LNCaP clone FGC (cell line): ENCODE results near the gene SGCG.
"Not testable (repeated sequence)": the region's sequence is repeated elsewhere in the genome, so short reads cannot be mapped to it uniquely, and the experiment has no call there.

Experiments used
- DNase-seq: peaks from one replicate; pipeline ENCODE4 v3.0.0-alpha.2; 2011; ENCODE audit warnings: low read depth
- H3K4me3 ChIP-seq: 2 replicates; pipeline ENCODE4 v1.5.1; 2011; ENCODE audit warnings: mild to moderate bottlenecking, low read depth, low read length, control low read depth
- TF ChIP-seq, protein P1 (sequence below): IDR thresholded peaks from 2 replicates; pipeline ENCODE4 v1.5.1; 2012; ENCODE audit warnings: mild to moderate bottlenecking; ENCODE audit not compliant: control insufficient read depth, insufficient read depth; ENCODE audit errors: extremely low read depth

The SGCG gene

DNA sequence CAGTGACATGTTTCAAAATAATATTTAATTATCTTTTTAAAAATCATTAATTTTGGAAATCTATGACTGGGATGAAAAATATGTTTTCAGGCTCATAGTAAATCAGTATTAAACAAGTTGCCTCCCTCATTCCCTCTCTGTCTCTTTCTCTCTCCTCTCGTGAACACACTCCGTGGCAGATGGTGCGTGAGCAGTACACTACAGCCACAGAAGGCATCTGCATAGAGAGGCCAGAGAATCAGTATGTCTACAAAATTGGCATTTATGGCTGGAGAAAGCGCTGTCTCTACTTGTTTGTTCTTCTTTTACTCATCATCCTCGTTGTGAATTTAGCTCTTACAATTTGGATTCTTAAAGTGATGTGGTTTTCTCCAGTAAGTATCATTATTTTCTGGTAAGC lies 22.7 kb downstream of the SGCG start:
- TF ChIP-seq, protein P1, sequence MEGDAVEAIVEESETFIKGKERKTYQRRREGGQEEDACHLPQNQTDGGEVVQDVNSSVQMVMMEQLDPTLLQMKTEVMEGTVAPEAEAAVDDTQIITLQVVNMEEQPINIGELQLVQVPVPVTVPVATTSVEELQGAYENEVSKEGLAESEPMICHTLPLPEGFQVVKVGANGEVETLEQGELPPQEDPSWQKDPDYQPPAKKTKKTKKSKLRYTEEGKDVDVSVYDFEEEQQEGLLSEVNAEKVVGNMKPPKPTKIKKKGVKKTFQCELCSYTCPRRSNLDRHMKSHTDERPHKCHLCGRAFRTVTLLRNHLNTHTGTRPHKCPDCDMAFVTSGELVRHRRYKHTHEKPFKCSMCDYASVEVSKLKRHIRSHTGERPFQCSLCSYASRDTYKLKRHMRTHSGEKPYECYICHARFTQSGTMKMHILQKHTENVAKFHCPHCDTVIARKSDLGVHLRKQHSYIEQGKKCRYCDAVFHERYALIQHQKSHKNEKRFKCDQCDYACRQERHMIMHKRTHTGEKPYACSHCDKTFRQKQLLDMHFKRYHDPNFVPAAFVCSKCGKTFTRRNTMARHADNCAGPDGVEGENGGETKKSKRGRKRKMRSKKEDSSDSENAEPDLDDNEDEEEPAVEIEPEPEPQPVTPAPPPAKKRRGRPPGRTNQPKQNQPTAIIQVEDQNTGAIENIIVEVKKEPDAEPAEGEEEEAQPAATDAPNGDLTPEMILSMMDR, result no peak
- no peak overlapping the region for H3K4me3 ChIP-seq
- no peak for DNase-seq

DNA sequence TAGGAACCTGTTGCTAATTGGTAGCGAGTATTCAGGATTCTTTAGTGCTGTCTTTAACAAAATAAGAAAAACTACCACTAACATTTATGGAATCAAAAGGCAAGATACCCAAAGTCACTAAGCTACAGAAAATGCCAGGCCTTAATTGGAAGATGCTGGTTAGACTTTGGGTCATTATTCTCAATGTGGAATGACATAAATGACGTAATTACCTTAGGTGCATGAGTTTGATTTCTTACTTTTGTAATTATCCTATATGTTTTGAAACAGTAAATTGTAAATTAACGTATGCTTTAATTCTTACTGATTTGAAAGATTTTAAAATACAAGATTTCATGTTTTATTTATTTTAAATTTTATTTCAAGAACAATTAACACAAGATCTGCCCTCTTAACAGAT lies 25.0 kb downstream of the SGCG start:
- H3K4me3 ChIP-seq, result no peak overlapping the region
- TF ChIP-seq, protein P1, result no peak
- no peak for DNase-seq

DNA sequence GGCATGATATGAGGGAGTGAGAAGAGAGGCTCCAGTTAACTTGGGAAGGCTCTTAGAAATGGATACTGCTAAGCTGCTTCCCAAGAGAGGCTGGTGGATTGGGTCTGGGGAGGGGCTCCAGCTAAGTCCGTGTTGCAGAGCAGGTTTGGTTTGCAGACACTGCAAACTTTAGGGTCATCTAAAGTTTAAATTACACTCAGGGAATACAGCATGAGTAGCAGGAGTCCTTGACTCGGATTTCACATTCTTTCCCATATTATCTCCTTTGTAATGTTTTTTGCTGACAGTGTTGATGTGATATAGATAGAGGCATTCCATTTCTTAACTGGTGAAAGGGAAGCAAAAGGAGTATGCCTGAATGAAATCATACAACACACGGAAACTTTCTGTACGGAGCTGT lies 31.9 kb downstream of the SGCG start:
- TF ChIP-seq, protein P1, result no peak
- no peak overlapping the region for H3K4me3 ChIP-seq
- peak; percentile 15 for DNase-seq

DNA sequence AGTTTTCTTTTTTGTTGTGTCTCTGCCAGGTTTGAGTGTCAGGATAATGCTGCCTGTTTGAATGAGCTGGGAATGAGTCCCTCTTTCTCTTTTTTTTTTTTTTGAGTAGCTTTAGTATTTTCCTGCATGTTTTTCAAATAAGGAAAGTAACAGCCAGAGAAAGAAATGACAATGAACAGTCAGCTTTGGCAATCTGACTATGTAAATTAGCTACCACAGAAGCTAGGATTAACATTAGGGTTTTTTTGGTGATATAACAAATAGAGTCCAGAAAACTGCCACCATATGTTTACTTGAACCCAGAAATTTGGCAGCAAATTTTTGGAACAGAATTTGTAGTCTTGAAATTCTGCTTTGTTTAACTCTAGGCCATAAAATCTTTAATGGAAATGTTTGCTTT lies 50.5 kb downstream of the SGCG start:
- TF ChIP-seq, protein P1, result no peak
- H3K4me3 ChIP-seq, result no peak overlapping the region
- no peak for DNase-seq

DNA sequence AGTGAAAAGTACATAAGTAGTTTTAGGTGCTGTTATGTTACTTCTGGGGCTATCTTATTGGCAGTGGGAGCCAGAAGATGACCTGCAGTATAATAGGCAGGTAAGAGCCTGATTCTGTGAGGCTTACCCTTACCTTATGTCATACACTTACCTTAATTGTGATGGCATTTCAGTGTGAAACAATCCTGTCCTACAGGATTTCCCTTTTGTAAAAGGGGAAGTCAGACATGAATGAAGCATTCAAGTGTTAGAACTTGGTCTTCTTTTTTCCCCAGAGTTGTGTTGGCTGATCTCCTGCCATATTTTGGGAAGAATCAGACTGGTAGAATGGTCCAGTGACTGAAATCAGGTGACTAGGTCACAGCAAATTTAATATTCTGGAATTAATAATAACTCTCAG lies 55.2 kb downstream of the SGCG start:
- TF ChIP-seq, protein P1, result no peak
- DNase-seq, result no peak
- no peak overlapping the region for H3K4me3 ChIP-seq

DNA sequence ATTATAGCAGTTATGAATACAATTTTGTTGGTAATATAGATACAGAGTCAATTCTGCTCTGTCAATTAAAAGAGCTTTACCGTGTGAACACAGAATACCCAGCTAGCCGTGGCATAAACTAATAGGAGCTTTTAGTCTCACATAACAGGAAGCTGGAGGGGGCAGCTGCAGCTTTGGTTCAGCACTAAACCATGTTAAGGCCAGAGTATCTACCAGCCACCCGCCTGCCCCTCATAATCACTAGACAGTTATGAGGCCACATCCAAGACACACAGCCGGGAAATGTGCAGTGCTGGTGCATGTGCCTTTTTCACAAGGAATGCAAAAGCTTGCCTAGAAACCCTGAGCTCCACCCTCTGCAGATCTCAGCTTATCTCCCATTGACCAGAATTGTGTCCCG lies 62.3 kb downstream of the SGCG start:
- TF ChIP-seq, protein P1, result no peak
- DNase-seq, result no peak
- no peak overlapping the region for H3K4me3 ChIP-seq

DNA sequence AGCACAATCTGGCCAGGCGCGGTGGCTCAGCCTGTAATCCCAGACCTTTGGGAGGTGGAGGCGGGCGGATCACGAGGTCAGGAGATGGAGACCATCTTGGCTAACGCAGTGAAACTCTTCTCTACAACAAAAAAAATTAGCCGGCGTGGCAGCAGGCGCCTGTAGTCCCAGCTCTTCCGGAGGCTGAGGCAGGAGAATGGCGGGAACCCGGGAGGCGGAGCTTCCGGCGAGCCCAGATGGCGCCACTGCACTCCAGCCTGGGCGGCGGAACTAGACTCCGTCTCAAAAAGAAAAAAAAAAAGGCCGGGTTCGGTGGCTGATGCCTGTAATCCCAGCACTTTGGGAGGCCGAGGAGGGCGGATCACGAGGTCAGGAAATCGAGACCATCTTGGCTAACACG lies 67.6 kb downstream of the SGCG start:
- DNase-seq, result not testable (repeated sequence)

DNA sequence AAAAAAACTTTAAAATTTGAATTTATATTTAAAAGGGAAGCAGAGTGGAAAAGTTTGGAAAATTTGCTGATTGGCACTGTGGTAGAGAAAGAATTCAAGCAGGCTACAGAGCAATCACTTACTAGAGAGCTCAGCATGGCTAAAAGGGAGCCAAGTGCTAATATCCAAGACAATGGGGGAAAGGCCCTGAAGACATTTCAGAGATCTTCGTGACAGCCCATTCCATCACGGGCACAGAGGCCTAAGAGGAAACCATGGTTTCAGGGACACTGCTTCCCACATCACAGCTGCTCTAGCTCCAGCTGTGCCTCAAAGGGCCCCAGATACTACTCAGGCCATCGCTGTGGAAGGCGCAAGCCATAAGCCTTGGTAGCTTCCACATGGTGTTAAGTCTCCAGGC lies 73.7 kb downstream of the SGCG start:
- TF ChIP-seq, protein P1, result no peak
- H3K4me3 ChIP-seq, result no peak overlapping the region
- no peak for DNase-seq

More for the DNA sequence above, 67.6 kb downstream of the SGCG start:
- H3K4me3 ChIP-seq, result not testable (repeated sequence)
